Measurements from ENCODE around the gene EYA2. TPM values are rescaled to one million over a fixed set of nuclear protein-coding genes. Genes with fewer than 3 reads are reported as not detected.

The EYA2 gene
- total and polyA plus RNA-seq, 2 of the 4 experiments (the other 2 are of a cell fraction), result 2.3 to 5.4 TPM

DNA sequence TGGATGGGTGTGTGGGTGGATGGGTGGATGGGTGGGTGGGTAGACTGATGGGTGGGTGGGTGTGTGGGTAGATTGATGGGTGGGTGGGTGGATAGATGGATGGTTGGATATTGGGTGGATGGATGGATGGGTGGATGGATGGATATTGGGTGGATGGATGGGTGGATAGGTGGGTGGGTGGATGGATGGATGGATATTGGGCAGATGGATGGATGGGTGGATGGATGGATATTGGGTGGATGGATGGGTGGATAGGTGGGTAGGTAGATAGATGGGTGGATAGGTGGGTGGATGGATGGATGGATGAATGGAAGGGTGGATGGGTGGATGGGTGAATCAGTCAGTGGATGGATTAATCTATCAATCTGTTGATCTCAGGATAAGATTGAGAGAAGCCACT lies 284.6 kb downstream of the EYA2 start:
- Histone ChIP-seq H3K4me2 (ENCODE audit: low read depth, low read length) (no peak overlapping the region), H4K20me1 (ENCODE audit: insufficient read depth, low read length) (no peaks in the 10 kb centered on the region), H3K27ac (ENCODE audit: insufficient read depth, low read length) (no peak overlapping the region), H4K5ac (ENCODE audit: low read depth, low read length) (no peak overlapping the region), H3K79me1 (ENCODE audit: low read depth in 1 of 2, low read length in 2 of 2) (no peaks in the 10 kb centered on the region), H3K23ac (ENCODE audit: low read depth, low read length) (no peak overlapping the region), H2AK9ac (replicated peaks; ENCODE audit: low read depth, low read length, poor library complexity) (no peak overlapping the region), H4K91ac (ENCODE audit: insufficient read depth, low read depth, low read length) (no peak overlapping the region), H3K9me3 (ENCODE audit: control insufficient read depth, insufficient read depth, low read length) (no peaks in the 10 kb centered on the region), H2BK120ac (ENCODE audit: low read depth, low read length) (no peak overlapping the region), H3K9ac (ENCODE audit: low read depth, low read length) (no peak overlapping the region), H3K36me3 (ENCODE audit: control insufficient read depth, insufficient read depth, low read length) (no peaks in the 10 kb centered on the region; the same call in 1 of the 2 replicates), H3K18ac (ENCODE audit: low read depth, low read length) (no peak overlapping the region), H2AFZ (replicated peaks; ENCODE audit: low read length, poor library complexity) (no peak overlapping the region), H3K14ac (replicated peaks; ENCODE audit: low read depth, low read length) (no peak overlapping the region), H3K56ac (ENCODE audit: extremely low read depth, insufficient read depth, low read length) (no peak overlapping the region), H4K8ac (ENCODE audit: low read depth in 2 of 2, low read length in 2 of 2) (no peak overlapping the region), H2BK15ac (ENCODE audit: low read depth, low read length) (no peak overlapping the region), H2BK5ac (ENCODE audit: low read depth, low read length, poor library complexity, severe bottlenecking) (no peak overlapping the region), H3K4me1 (ENCODE audit: control insufficient read depth, insufficient read depth, low read length) (no peaks in the 10 kb centered on the region), H3K4me3 (ENCODE audit: insufficient read depth, low read depth, low read length) (no peak overlapping the region), H2BK20ac (ENCODE audit: low read depth, low read length) (no peak overlapping the region), H3K9me1 (ENCODE audit: insufficient read depth, low read length) (no peaks in the 10 kb centered on the region; the same call in 1 of the 2 replicates), H2AK5ac (ENCODE audit: low read depth, low read length) (no peak overlapping the region), H3K27me3 (ENCODE audit: control insufficient read depth, insufficient read depth, low read length) (no peaks in the 10 kb centered on the region), H3K4ac (ENCODE audit: low read depth, low read length) (no peak overlapping the region)
- dilution Hi-C loops (cut with HindIII; ENCODE audit: low sequenced_read_pairs, unreplicated experiment), result no loop called here
- BruUV-seq (replicated peaks), result no TSS peak
- intact Hi-C loops (cut with micrococcal nuclease), result no loop called here
- DNase-seq (no peak), ATAC-seq (ENCODE audit: low read depth) (no peak)
- in situ Hi-C loops (cut with MboI; ENCODE audit: low sequenced_read_pairs), result no loop called here
- ChIA-PET POLR2A (ENCODE audit: unreplicated experiment) (no interaction called here), CTCF (no interaction called here)
- TF ChIP-seq RAD21 (IDR thresholded peaks at IDR 0.05; ENCODE audit: low read length), result no peak
- TF ChIP-seq BHLHE40 (IDR thresholded peaks at IDR 0.05; ENCODE audit: low read depth, low read length), result no peak
- TF ChIP-seq POLR2A (IDR thresholded peaks at IDR 0.05; ENCODE audit: low read depth, low read length), result no peak
- no peak for TF ChIP-seq CHD1 (IDR thresholded peaks at IDR 0.05; ENCODE audit: low read depth, low read length)
- no peak for TF ChIP-seq ELK1 (IDR thresholded peaks at IDR 0.05; ENCODE audit: borderline replicate concordance, low read depth, low read length)
- TF ChIP-seq CEBPB (IDR thresholded peaks at IDR 0.05; ENCODE audit: low read depth, low read length), result no peak
- TF ChIP-seq RCOR1 (IDR thresholded peaks at IDR 0.05; ENCODE audit: insufficient replicate concordance, low read length), result no peak
- TF ChIP-seq, protein P1, sequence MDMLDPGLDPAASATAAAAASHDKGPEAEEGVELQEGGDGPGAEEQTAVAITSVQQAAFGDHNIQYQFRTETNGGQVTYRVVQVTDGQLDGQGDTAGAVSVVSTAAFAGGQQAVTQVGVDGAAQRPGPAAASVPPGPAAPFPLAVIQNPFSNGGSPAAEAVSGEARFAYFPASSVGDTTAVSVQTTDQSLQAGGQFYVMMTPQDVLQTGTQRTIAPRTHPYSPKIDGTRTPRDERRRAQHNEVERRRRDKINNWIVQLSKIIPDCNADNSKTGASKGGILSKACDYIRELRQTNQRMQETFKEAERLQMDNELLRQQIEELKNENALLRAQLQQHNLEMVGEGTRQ (IDR thresholded peaks at IDR 0.05; ENCODE audit: low read depth, low read length), result no peak
- TF ChIP-seq RFX5 (IDR thresholded peaks at IDR 0.05; ENCODE audit: low read depth, low read length), result no peak
- TF ChIP-seq FOS (IDR thresholded peaks at IDR 0.05; ENCODE audit: low read depth, low read length), result no peak
- TF ChIP-seq CTCF (conservative IDR thresholded peaks at IDR 0.05; ENCODE audit: low read depth, low read length), result no peak
- no peak for TF ChIP-seq SMC3 (IDR thresholded peaks at IDR 0.05; ENCODE audit: low read depth, low read length)
- TF ChIP-seq MXI1 (IDR thresholded peaks at IDR 0.05; ENCODE audit: borderline replicate concordance, low read depth, low read length), result no peak
- no peak for TF ChIP-seq MAFK (IDR thresholded peaks at IDR 0.05; ENCODE audit: low read depth, low read length)
- TF ChIP-seq NFE2L2 (IDR thresholded peaks at IDR 0.05; ENCODE audit: low read depth, low read length), result no peak

Data from IMR-90 (cell line).